Erythroblast (primary cell): Measurements from ENCODE around the gene P2RX6.

Experiments
- GATA1 ChIP-seq: IDR thresholded peaks from 2 replicates; pipeline ENCODE4 v1.6.1; 2011; ENCODE audit warnings: low read depth, mild to moderate bottlenecking, control low read depth, low read length, moderate library complexity
- POLR2A ChIP-seq: IDR thresholded peaks from 2 replicates; pipeline ENCODE4 v1.6.1; 2011; ENCODE audit warnings: mild to moderate bottlenecking, low read length

DNA sequence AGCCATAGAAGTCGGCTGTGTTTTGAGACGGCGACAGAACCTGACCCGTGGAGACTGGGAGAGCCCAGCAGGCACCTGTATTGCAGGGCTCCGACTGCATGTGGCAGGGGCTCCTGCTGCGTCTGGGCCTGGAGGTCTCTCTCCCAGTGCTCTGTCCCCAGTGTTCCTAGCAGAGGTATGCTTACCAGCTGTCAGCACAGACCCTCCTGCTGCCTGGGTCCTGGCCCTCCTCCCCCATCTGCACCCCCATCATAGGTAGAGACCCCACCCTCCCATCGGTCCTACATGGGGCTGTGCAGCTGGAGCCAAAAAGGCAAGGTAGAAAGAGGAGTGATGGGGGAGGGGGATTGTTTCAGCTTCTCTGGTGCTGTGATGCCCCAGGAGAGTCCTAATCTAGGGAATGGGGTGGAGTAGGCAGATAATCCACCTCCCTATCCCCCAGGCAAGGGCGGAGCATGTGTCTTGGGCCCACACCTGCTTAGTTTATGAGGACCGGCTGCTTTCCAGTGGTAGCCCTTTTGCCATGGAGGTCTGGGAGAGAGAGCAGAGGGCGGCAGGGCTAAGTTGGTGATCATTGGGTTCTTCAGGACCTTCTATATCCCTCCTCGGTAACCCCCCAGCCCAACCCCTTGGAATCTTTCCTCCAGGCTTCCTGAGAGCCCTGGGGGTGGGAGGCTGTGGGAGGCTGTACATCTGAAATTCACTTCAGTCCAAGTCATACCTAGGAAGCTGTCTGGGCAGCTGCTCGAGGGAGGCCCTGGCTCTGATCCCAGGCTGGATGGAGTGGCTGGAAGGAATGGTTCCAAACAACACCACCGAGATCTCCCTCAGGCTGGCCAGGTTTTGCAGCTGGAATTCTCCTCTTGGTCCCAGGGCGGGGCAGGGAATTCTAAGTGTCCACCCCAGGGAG, 12.1 kb downstream of the P2RX6 start:
- TF ChIP-seq POLR2A (no peak), GATA1 (no peak)
